Stimulated activated naive CD4-positive, alpha-beta T cell treated with Interleukin-2 at 50 U/mL for 16 hours (primary cell): ENCODE results near the gene CTTNBP2.

Experiments used
- DNase-seq: peaks from one replicate; lab custom pipeline; 2025; lab: John Stamatoyannopoulos, UW

CTTNBP2 gene

GRCh38 chr7:117873310-117874190 is at the start of gene CTTNBP2:
TSS of gene CTTNBP2 (minus strand) at chr7:117873441. CDS start at chr7:117873415, 26 bp downstream.
- no peak for DNase-seq

GRCh38 chr7:117916309-117916708 is 43.1 kb upstream of the CTTNBP2 start:
- DNase-seq = no peak

GRCh38 chr7:117912421-117912820 is 39.2 kb upstream of the CTTNBP2 start:
- no peak for DNase-seq

- no peak for DNase-seq
Measured at GRCh38 chr7:117908031-117908795, 35.0 kb upstream of the CTTNBP2 start.

GRCh38 chr7:117907049-117907640 is 33.9 kb upstream of the CTTNBP2 start:
- DNase-seq = no peak

- no peak for DNase-seq
Measured at GRCh38 chr7:117902314-117902889, 29.2 kb upstream of the CTTNBP2 start.

- DNase-seq = no peak
Measured at GRCh38 chr7:117901089-117901797, 28.0 kb upstream of the CTTNBP2 start.

GRCh38 chr7:117896339-117896738 is 23.1 kb upstream of the CTTNBP2 start:
- DNase-seq = no peak

- DNase-seq = no peak
Measured at GRCh38 chr7:117895276-117895675, 22.0 kb upstream of the CTTNBP2 start.

- DNase-seq = no peak
Measured at GRCh38 chr7:117894037-117894436, 20.8 kb upstream of the CTTNBP2 start.

GRCh38 chr7:117892821-117893220 is 19.6 kb upstream of the CTTNBP2 start:
- DNase-seq = no peak

- DNase-seq = no peak
Measured at GRCh38 chr7:117889611-117890010, 16.4 kb upstream of the CTTNBP2 start.

- no peak for DNase-seq
Measured at GRCh38 chr7:117888627-117889026, 15.4 kb upstream of the CTTNBP2 start.

GRCh38 chr7:117882594-117882993 is 9.4 kb upstream of the CTTNBP2 start:
- no peak for DNase-seq

- DNase-seq = no peak
Measured at GRCh38 chr7:117876761-117877160, 3.5 kb upstream of the CTTNBP2 start.

GRCh38 chr7:117875566-117875965 is 2.3 kb upstream of the CTTNBP2 start:
- DNase-seq = no peak

GRCh38 chr7:117874191-117874700 is 1.0 kb upstream of the CTTNBP2 start:
- DNase-seq = no peak

- no peak for DNase-seq
Measured at GRCh38 chr7:117872561-117873309, 506 bp downstream of the CTTNBP2 start.

GRCh38 chr7:117871778-117872538 is 1.3 kb downstream of the CTTNBP2 start:
- no peak for DNase-seq

GRCh38 chr7:117871401-117871777 is 1.9 kb downstream of the CTTNBP2 start:
- no peak for DNase-seq
